ENCODE measurements around the gene GABPB1. TPM values are rescaled to one million over a fixed set of nuclear protein-coding genes. Genes with fewer than 3 reads are reported as not detected.

Gene GABPB1
- total RNA-seq, 1 experiment from 2014 or later = 45.0 TPM

GRCh38 chr15:50381438-50381837 lies 26.4 kb upstream of the GABPB1 start:
- Histone ChIP-seq H3K14ac (ENCODE audit: insufficient read depth, low read length) (no peak overlapping the region), H3K4ac (ENCODE audit: low read depth, low read length) (no peak overlapping the region), H3K9ac (ENCODE audit: extremely low read depth, insufficient read length, low read length) (no peak overlapping the region), H3K79me2 (ENCODE audit: insufficient read depth, low read length) (no peaks in the 10 kb centered on the region), H4K91ac (ENCODE audit: insufficient read length, low read depth, low read length) (no peak overlapping the region), H2AK5ac (ENCODE audit: insufficient read length, low read length) (no peak overlapping the region), H2BK120ac (ENCODE audit: low read depth, low read length, poor library complexity, severe bottlenecking) (no peak overlapping the region), H2BK20ac (ENCODE audit: low read depth, low read length, poor library complexity, severe bottlenecking) (no peak overlapping the region), H3K4me2 (ENCODE audit: insufficient read depth, insufficient read length, low read length) (no peak overlapping the region), H3K27ac (ENCODE audit: insufficient read length, low read depth, low read length) (no peak overlapping the region), H2BK5ac (ENCODE audit: insufficient read length, low read length) (no peak overlapping the region), H3K9me3 (ENCODE audit: control insufficient read depth, low read depth, low read length) (no peaks in the 10 kb centered on the region), H3K56ac (ENCODE audit: insufficient read length, low read depth, low read length) (no peak overlapping the region), H2AFZ (ENCODE audit: low read length) (no peak overlapping the region), H3K23ac (ENCODE audit: insufficient read length, low read depth, low read length) (no peak overlapping the region), H2BK12ac (ENCODE audit: insufficient read length, low read depth, low read length) (no peak overlapping the region), H3K79me1 (ENCODE audit: insufficient read depth, low read depth, low read length, poor library complexity, severe bottlenecking) (no peaks in the 10 kb centered on the region), H4K8ac (replicated peaks; ENCODE audit: insufficient read length, low read depth, low read length) (no peak overlapping the region), H2BK15ac (ENCODE audit: low read depth, low read length) (no peak overlapping the region), H4K5ac (ENCODE audit: insufficient read length, low read depth, low read length) (no peak overlapping the region), H3K27me3 (ENCODE audit: insufficient read depth, low read length) (no peaks in the 10 kb centered on the region), H3K23me2 (ENCODE audit: insufficient read length, low read depth, low read length, poor library complexity, severe bottlenecking) (no peaks in the 10 kb centered on the region), H3K18ac (ENCODE audit: insufficient read length, low read depth, low read length) (no peak overlapping the region), H3T11ph (ENCODE audit: low read length) (no peak overlapping the region), H4K20me1 (ENCODE audit: control insufficient read depth, insufficient read depth, insufficient read length) (no peaks in the 10 kb centered on the region), H3K4me1 (ENCODE audit: insufficient read depth, low read length) (no peaks in the 10 kb centered on the region)
- Mint-ChIP-seq H3K4me3 (no peak overlapping the region), H3K36me3 (ENCODE audit: insufficient read depth in 1 of 3, low read depth in 3 of 3) (no peaks in the 10 kb centered on the region), H3K9me3 (no peaks in the 10 kb centered on the region; a peak in 1 of 5 replicates), H3K27me3 (ENCODE audit: low read depth) (no peaks in the 10 kb centered on the region), H3K4me1 (peaks cover 5% of the 10 kb centered on the region in 2 experiments), H3K27ac (no peak overlapping the region)
- no peak for TF ChIP-seq CTCF (conservative IDR thresholded peaks at IDR 0.05)
- no CpG with 5 or more reads among the region's 1 CpG for WGBS (ENCODE audit: extremely low coverage, insufficient read length, low lambda C conversion rate)
- DNase-seq = no peak
